Right hindlimb (tissue), 1 donor: ENCODE results near the gene FBXL7.
A peak's percentile ranks its signal among the peaks of the same experiment; 100 is the strongest.

Experiments used
- DNase-seq: peaks from one replicate; pipeline ENCODE4 v3.0.0-alpha.2; 2018

FBXL7 gene

DNA sequence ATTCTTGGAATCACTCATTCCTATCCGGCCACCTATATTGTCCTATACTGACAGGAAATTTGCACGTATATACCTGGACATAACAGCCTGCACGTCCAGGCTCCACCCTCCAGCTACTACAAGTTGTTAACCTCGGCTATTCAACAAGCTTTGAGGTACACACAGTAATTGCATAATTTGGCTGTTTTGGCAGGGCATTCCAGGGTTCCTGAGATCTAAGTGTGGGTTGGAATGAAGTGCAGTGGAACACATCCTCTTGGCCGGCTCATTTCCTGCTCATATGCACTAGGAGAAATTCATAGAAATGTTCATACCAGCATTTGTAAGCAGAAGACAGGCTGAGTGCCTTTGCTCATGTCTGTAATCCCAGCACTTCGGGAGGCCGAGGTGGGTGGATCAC, 222.3 kb downstream of the FBXL7 start:
- no peak for DNase-seq

DNA sequence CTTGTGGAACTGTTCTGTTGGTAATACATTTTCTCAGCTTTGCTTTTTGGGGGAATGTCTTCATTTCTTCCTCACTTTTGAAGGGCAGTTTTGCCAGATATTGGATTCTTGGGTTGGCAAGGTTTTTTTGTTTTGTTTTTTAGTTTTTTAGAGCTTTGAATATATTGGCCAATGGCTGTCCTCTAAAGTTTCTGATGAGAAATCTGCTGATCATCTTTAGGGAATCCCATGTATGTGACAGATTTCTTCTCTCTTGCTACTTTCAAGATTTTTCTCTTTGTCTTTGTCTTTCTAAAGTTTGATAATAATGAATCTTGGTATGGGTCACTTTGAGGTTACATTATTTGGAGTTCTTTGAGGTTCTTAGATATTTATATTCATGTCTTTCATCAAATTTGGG, 227.4 kb downstream of the FBXL7 start:
- DNase-seq: no peak

DNA sequence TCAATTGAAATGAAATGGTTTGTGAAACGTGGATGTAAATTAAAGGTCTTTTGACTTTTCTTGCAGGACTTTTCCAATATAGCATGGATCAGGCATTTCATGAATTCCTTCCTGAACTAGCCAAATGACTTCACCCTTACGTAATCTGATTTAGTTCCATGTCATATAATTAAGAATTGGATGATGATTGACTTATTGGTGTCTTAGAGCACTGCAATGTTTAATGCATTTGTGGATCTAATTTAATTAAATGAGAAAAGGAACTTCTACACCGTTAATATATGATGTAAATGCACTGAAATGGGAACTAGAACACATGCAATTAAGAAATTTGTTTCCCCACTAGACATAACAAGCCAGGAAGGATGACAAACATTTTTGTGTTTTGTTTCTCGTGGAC, 228.8 kb downstream of the FBXL7 start:
- DNase-seq: no peak

DNA sequence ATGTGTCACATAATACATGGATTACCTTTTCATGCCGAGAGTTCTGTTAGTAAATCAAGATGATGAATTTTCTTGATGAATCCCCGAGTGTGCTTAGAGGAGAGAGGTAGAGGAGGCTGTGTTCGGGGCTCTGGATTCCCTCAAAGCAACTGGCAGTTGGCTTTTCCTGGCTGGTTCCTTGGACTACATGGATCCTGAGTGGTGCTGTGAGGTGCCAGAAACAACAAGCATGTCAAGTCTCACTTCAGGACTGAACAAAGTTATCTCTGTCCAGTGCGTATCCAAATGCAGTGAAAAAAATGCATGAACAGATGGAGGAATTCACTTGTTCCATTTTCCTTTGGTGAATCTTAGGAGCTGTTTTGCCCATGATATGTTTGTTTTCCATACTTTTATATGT, 231.7 kb downstream of the FBXL7 start:
- DNase-seq: no peak

DNA sequence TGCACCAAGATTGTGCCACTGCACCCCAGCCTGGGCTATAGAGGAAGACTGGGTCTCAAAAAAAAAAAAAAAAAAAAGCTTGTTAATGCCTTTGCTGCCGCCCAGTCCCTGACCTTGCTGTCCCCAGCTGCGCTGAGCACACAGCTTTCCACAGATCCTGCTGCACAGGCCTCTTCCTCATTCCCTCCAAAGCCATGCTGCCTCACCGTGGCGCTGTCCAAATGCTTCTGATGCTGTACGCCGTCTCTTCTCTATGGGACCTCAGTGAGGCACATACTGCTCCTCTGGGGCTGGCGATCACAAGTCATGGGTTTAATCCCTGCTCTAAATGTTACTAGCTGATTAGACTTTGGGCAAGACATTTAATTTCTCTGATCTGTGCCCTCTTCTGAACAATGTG, 234.1 kb downstream of the FBXL7 start:
- DNase-seq: no peak

DNA sequence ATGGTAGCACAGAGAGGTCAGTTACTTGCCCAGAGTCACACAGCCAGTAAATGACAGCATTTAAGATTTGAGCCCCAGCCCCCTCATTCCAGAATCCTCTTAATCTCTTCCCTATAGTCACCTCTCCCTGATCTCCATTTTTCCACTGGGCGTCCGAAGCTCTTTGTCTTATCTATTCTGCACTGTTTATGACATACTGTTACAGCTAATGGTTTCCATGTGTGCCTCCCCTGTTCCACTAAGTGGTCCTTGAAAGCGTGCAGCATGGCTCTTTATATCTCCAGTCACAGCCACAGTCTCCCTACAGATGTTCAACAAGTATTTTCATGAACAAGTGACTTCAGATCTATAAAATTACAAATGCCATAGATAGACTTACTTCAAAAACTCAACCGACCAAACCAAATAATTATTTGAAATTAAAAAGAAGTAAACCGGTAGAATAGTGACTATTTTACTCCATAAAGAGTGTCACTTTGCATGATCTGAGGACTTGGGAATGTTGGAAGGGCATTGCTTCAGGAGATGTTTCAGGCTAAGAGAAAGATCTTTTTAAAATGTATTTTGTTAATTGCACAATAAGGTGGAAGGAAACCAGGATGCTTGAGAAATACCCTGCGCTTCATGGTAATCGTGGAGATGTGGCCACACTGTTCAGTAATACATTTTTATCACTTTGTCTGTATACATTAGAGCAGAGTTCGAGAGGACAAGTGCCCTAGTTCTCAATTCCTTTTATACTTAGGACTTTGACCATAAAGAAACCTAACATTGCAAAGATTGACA, 237.2 kb downstream of the FBXL7 start:
- no peak for DNase-seq

DNA sequence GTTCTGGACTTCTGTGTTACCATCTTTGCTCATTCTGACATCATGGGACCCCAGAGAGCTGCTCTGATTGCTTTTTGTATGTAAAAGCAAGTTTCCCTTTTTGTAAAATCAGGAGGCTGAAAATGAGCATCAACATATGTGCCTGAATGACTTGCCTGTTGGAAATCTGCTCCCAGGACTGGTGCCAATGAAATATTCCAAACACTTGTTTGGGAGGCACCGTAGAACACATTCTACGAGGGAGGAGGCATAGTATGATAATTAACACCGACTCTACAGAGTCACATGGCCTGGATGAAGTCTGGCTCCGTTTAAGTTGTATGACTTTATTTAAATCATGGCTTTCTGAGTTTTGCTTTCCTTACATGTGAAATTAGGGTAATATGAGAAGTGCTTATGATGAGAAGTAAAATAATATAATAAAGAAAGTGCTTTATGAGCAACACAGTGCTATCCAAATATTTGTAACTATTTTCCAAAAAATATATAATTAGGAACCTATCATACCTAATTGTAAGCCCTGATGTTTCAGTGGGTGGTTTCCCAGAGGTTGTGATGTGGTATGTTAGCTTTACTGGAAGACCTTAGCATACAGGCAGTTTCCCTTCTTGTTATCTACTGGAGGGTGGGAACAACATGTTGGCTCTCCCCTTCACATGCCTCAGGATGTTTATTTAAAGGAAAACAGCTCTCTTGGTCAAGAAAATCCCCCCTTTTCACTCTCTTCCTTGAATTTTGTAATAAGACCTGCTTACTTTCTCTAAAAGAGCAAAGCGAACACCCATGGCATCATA, 238.1 kb downstream of the FBXL7 start:
- DNase-seq: no peak

DNA sequence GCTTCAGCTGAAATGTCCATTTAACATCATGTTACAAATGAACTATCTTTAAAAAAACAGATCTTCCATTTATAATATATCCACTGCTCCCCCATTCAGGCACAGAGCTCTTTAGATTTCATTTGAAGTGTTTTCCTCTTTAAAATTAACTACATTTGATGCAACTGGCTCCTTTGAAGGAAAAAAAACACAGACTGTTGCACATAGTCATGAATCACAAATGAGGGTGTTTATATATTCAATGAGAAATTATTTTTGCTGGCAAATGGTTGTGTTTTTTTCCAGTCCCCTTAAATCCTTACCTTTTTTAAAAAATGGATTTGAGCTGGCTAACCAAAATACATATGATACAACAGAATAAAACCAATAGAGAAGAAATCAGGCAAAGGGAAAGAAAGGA, 240.4 kb downstream of the FBXL7 start:
- DNase-seq: no peak

DNA sequence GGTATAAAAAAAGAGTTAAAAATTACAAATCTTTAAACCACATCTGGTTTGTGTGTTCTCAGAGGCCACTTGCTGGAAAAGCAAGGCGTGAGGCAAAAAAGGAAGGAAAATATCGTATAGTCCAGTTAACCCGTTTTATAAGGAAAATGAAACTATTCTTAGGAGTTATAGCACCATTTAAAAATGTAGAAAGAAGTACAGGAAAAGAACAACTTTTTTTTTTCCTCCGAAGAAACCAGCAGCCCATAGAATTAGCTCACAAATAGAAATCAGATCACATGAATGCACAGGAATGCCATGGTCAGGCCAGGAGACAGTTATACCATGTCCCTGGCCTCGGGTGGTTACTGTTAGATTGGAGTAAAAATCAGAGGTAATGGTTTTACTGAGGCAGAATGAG, 241.6 kb downstream of the FBXL7 start:
- DNase-seq: no peak

DNA sequence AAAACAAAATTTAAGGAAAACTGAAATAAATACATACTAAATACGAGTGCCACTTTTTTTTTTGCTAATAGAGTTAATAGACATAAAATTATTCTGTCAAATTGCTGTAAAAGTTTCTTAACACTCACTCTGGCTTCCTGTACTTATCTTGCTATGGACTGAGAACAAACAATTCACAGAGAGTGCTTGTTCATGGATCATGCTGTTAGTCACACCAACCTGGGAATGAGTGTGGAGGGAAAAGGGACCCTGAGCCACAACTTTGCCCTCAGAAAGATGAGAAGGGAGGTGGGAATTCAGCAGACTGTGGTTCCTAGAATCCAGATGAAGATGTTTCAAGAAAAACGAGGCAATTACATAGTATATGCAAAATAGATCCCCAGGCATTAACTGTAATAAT, 246.9 kb downstream of the FBXL7 start:
- DNase-seq: no peak

DNA sequence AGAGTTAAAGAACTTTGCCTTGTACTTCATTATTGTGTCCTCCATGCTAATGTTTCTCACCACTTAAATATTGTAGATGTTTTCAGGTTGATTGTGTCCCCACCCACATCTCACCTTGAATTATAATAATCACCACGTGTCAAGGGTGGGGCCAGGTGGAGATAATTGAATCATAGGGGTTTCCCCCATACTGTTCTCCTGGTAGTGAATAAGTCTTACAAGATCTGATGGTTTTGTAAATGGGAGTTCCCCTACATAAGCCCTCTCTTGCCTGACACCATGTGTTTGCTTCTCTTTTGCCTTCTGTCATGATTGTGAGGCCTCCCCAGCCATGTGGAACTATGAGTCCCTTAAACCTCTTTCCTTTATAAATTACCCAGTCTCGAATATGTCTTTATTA, 248.3 kb downstream of the FBXL7 start:
- DNase-seq: no peak

DNA sequence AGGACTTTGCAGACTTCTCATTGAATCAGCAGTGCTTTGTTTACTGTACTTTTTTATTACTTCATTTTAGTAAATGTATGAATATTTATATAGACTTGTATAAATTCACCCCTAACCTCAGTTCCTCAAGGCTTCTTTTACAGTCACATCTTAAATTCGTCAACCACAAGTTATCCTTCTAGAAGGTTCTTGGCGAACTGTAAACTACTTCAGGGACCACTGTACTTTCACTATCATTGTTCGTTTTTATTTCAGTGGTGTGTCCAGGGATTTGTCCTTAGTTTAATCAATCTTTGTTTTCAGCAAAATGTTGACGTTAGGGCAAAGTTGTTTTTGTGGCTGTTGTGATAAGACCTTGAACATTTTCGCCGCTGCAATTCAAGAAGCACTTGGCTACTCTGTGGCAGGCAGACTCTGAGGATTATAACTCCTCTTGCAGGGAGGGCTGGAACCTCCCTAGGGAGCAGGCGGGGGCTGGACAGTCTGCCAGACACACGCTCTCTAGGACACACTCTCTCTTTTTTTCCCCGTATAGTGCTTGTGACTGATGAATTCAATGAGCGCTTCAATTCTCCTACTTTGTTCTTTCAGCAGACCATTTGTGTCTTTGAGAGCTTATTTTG, 252.8 kb downstream of the FBXL7 start:
- peak; percentile 57 for DNase-seq

DNA sequence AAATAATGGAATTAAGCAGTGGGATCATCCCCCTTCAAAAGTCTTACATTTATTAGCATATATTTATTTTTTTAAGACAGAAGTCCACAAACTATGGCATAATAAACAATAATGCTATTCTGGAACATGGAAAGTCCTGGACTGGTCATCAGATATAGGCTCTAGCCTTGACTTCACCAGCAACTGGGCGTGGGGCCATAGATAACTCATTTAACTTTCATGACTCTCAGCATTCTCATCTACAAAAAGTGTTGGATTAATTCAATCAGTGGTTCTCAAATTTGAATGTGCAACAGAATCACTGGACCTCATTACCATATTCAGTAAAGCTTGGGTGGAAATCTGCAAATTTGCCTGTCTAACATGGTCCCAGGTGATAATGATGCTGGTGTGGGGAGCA, 253.8 kb downstream of the FBXL7 start:
- DNase-seq: no peak

DNA sequence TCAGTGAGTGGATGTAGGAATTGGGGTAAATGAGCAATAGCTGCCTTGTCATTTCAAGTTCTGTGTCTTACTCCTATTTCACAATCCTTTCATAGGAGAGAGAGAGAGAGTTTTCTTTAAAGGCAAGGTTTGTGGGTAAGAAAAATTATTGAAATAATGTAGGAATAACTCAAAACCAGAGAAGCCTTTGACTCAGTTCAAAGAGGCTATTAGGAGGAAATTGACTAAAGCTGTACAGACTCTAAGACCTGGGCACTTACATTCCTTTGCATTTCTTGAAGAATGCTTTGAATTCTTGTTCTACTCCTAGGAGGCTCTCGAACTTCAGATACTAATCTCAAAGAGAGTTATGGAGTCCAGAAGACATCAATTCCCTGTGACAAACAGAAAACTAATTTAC, 257.1 kb downstream of the FBXL7 start:
- DNase-seq: no peak

DNA sequence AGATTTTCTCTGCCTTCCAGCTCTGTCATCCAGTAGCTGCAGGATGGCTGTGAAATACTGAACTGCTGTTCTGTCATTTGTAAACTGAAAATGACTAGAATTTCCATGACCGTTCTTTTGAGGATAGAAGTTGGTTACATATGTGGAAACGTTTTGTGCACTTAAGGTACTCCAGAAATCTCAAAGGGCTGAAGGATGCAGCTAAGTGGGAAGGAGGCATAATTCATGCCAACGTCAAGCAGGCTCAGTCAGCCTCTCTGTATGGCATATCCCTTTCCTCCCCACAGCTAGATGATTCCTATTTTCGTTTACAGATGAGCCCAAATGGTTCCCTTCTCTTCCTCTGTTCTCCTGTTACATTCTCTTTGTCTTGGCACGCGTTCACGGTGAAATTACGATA, 257.6 kb downstream of the FBXL7 start:
- no peak for DNase-seq

DNA sequence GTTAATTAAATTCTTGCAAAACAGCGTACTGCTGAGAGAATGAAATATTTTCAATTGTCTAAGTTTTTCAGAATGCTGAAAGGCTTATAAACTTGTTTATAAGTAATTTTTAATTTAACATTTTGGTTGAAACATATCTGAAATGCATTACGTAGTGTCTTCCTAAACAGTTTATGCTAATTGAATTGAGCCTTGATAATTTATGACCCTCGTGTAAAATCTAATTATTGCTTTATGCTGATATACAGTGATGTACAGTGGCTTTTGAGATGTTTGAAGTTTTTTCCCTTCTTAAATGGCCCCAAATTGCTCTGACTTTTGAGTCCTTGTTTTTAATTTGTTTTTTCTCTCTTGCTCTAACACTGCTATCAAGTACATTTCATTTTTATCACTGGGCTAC, 262.7 kb downstream of the FBXL7 start:
- DNase-seq: no peak

DNA sequence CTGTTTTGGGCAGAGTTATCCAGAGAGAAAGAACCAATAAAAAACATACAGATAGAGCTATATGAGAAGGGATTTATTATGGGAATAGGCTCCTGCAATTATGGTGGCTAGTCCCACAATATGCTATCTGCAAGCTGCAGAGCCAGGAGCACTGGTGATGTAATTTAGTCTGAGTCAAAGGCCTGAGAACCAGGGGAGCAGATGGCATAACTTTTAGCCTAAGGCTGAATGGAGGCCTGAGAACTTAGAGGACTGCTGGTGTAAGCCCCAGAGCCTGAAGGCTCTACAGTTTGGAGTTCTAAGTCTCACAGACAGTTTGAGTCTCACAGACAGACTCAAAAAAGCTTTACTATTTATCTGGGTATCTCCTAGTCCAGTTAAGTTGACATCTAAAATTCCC, 263.8 kb downstream of the FBXL7 start:
- DNase-seq: no peak

DNA sequence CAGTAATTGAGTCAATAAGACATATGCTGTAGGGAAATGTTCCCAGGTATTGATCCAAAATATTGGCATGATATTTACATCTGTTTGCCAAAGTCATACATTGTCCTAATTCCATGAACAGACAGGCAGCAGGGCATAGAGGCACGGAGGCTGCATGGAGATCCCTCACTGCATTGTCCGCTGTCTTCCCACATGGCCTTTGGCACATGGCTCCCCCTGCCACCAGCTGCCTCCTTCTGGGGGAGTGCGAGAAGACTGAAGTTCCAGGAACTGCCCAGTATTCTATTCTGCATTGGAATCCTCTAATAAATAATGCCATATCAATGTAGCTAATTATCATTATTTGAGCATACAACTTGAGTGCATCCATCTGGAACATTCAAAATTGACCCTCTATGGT, 269.0 kb downstream of the FBXL7 start:
- DNase-seq: no peak

DNA sequence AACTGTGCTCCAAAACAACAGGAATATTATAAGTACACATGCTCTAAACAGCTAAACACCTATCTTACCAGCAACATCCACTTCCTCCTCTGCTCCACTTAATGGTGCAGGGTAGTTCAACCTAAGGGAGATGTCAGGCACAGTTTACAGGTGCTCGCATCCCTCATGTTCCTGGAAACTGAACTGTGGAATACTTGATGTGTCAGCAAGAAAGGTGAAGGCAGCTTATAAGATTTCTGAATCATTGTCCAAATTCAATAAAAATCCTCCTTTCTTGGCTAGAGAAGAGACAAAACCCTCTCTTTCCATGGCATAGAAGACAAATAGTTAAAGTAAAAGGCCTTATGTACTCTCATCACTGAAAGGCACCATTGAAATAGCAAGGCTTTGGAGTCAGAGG, 272.2 kb downstream of the FBXL7 start:
- DNase-seq: no peak

DNA sequence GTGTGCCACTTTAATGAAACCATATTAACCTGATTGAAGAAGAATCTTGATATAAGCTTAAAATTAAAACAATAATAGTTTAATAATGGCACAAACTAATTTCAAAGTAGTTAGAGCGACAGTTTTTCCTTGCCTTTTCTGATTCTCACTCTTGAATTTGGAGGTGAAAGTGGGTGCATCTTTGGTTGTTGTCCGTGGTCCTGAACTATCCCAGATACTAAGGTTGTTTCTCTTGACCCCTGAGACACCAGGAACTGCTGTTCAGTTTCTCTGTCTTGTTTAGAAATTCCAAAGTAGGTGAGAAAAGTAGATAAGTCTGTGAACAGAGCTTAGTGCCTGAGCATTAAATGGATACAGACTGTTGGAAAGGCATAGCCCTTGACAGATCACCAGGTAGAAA, 274.7 kb downstream of the FBXL7 start:
- DNase-seq: no peak

DNA sequence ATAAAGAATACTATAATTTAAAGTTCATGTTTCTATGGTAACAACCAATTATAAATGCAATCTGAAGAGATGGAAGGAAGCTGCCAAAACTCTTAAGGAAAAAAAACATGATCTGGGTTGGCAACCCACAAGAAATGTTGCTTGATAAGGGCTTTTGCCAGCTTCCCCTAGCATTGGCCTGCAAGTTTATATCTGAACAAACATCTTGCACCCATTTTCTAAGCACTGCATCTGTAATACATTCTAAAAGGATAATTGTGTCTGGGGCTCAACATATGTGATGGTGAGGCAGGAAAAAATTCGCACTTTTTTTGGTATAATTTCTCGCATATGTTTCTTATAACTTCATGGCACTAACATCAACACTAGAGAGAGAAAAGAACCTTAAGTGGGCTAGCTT, 276.4 kb downstream of the FBXL7 start:
- DNase-seq: no peak

DNA sequence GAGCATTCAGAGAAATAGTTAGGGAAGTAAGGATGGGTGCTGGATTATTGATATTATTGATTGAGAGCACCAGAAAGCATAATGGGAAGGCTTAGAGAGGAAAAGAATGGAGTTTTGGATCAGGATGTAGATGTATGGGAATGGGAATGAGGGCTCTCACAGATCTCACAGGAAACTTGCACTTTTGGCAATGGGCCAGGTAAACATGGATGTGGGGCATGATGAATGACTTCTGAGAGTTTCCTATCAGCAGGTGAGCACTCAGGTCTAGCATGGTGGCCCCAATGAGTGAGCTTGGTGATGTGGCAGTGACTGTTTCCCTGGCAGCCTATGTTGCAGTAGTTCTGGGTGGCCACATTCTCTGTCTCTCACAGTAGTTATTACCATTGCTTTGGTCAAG, 283.8 kb downstream of the FBXL7 start:
- no peak for DNase-seq

DNA sequence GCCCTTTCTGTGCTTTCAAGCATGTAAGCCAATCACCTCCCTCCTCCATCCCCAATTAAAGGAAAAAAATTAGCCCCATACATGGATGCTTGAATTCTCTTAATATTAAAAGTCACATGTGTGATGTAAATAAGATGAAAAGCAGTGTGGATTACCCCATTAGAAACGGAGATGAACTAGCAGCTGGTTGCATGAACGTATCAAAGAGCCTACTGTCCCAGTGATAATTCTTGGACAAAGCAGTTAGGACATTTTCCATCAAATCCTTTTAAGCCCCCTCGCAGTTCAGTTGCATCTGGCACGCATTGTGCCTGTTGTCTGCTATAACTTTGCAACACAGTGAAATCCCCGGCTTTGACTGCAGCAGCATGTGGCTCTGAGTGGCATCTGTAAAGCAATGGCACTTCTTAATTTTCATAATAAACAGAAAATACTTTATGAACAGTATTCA, 285.6 kb downstream of the FBXL7 start:
- DNase-seq: peak; percentile 48

DNA sequence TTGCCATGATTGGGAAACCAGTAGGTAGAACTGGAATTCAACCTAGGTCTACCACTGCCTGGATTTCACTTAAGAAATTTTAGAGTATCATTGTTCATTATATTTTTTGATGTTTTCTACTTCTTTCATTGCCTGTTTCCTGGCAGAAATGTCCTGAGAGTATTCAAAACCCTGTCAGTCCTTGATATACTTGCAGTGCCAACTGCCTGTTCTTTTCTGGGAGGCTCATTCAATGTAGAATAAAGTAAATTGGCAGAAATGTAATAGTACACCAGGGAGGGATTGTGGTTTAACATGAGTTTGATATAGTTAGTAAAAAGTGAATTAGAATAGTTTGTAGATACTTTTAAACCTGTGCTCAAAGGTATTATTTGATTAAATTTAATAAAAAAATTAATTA, 286.3 kb downstream of the FBXL7 start:
- DNase-seq: no peak
